Prostate gland (tissue), 2 donors: ENCODE results near the gene FAM163B. TPM values are rescaled to one million over a fixed set of nuclear protein-coding genes. Genes with fewer than 3 reads are reported as not detected.

ENCODE experiments used
- DNase-seq: peaks from one replicate; pipeline ENCODE4 v3.0.0-alpha.2; 2019; ENCODE audit warnings: low spot score
- H3K27ac ChIP-seq, 2 donors: fragments of 200-600 bp; sonication (generic); 2 replicates each; pipeline ENCODE4 v1.5.1; 2017 to 2019
- H3K27me3 ChIP-seq: fragments of 200-600 bp; sonication (generic); replicated peaks from 2 replicates; pipeline ENCODE4 v1.5.1; 2019; ENCODE audit not compliant: insufficient read depth
- H3K36me3 ChIP-seq, 2 donors: fragments of 200-600 bp; sonication (generic); 1 replicate in 1 of 2; 2 replicates in 1 of 2; pipeline versions ENCODE4 v1.5.1 to v1.8.1; 2017 to 2019
- H3K4me1 ChIP-seq: fragments of 200-600 bp; sonication (generic); replicated peaks from 2 replicates; pipeline ENCODE4 v1.5.1; 2019
- H3K4me3 ChIP-seq, 2 donors: fragments of 200-600 bp; sonication (generic); 2 replicates each; pipeline ENCODE4 v1.5.1; 2017 to 2019
- H3K9me3 ChIP-seq: fragments of 200-600 bp; sonication (generic); 2 replicates; pipeline ENCODE4 v1.5.1; 2017
- CTCF ChIP-seq, 4 experiments: fragments of 200-600 bp in 2 of 4; fragments of 450-650 bp in 2 of 4; sonication (generic) in 2 of 4; IDR thresholded peaks; 1 replicate in 3 of 4; 2 replicates in 1 of 4; pipeline ENCODE4 v1.5.1; 2016 to 2019; ENCODE audit warnings: antibody characterized with exemption in 4 of 4, mild to moderate bottlenecking in 2 of 4, moderate library complexity in 2 of 4
- POLR2A ChIP-seq: fragments of 450-650 bp; IDR thresholded peaks from one replicate; pipeline ENCODE4 v1.6.1; 2016; ENCODE audit warnings: antibody characterized with exemption, mild to moderate bottlenecking
- POLR2AphosphoS5 ChIP-seq: sonication (generic); formaldehyde crosslinking; IDR thresholded peaks from one replicate; pipeline ENCODE4 v1.6.1; 2017; ENCODE audit warnings: antibody characterized with exemption
- WGBS: methylation state at CpG from one replicate; pipeline ENCODE4 v1.1.5; 2018; 5-methylcytosine and 5-hydroxymethylcytosine counted together
- intact Hi-C: fragments of 100-400 bp; cut with DNase I; formaldehyde crosslinking; loops from one replicate; pipeline ENCODE4 v1.14.2; 2022
- total RNA-seq, 2 donors: library from RNA; depleted of rRNA; stranded (reverse); fragments of >200 nt; gene quantifications; one replicate each; pipeline ENCODE4 v1.1.0, GENCODE V29; 2016

FAM163B gene
- total RNA-seq, 2 donors from 2014 or later = 0.85 TPM; not detected in 1

GRCh38 chr9:133580419-133580738, 28.8 kb downstream of the FAM163B start:
- DNase-seq = no peak
- H3K9me3 ChIP-seq = no peaks in the 10 kb centered on the region
- no peaks in the 10 kb centered on the region for H3K27me3 ChIP-seq
- peaks cover 10% of the 10 kb centered on the region for H3K4me1 ChIP-seq
- no peak overlapping the region for H3K4me3 ChIP-seq
- TF ChIP-seq CTCF (IDR thresholded peaks at IDR 0.05) (no peak), POLR2AphosphoS5 (no peak), POLR2A (no peak)
- intact Hi-C loops = no loop called here
- no peak overlapping the region for H3K27ac ChIP-seq
- WGBS = 46% methylated on average over 6 of the region's 6 CpGs
- no peaks in the 10 kb centered on the region for H3K36me3 ChIP-seq

- intact Hi-C loops = no loop called here
- no peaks in the 10 kb centered on the region for H3K27me3 ChIP-seq
- TF ChIP-seq POLR2A (no peak), CTCF (IDR thresholded peaks at IDR 0.05) (no peak), POLR2AphosphoS5 (no peak)
- H3K4me1 ChIP-seq = peaks cover 4% of the 10 kb centered on the region
- DNase-seq = no peak
- 69% methylated on average over 31 of the region's 31 CpGs for WGBS
- no peak overlapping the region for H3K4me3 ChIP-seq
- no peaks in the 10 kb centered on the region for H3K36me3 ChIP-seq
- H3K27ac ChIP-seq = no peak overlapping the region
- no peaks in the 10 kb centered on the region for H3K9me3 ChIP-seq
These were observed 29.4 kb downstream of the FAM163B start for GRCh38 chr9:133579601-133580418.

GRCh38 chr9:133578524-133579441, 30.4 kb downstream of the FAM163B start:
- H3K4me3 ChIP-seq = no peak overlapping the region
- no peaks in the 10 kb centered on the region for H3K9me3 ChIP-seq
- no peak overlapping the region for H3K27ac ChIP-seq
- no peak for TF ChIP-seq POLR2AphosphoS5
- no peak for TF ChIP-seq CTCF (IDR thresholded peaks at IDR 0.05)
- no peak for TF ChIP-seq POLR2A
- DNase-seq = no peak
- no peaks in the 10 kb centered on the region for H3K36me3 ChIP-seq
- H3K27me3 ChIP-seq = no peaks in the 10 kb centered on the region
- intact Hi-C loops = no loop called here
- WGBS = 85% methylated on average over 41 of the region's 41 CpGs
- H3K4me1 ChIP-seq = no peaks in the 10 kb centered on the region

GRCh38 chr9:133577737-133578112, 31.5 kb downstream of the FAM163B start:
- no peaks in the 10 kb centered on the region for H3K9me3 ChIP-seq
- no peak overlapping the region for H3K27ac ChIP-seq
- no peaks in the 10 kb centered on the region for H3K36me3 ChIP-seq
- 78% methylated on average over 3 of the region's 3 CpGs for WGBS
- no peak overlapping the region for H3K4me3 ChIP-seq
- no peaks in the 10 kb centered on the region for H3K27me3 ChIP-seq
- DNase-seq = no peak
- peaks cover 5% of the 10 kb centered on the region for H3K4me1 ChIP-seq
- intact Hi-C loops = no loop called here
- TF ChIP-seq POLR2AphosphoS5 (no peak), POLR2A (no peak), CTCF (IDR thresholded peaks at IDR 0.05) (no peak)
